GM18507 (cell line): ENCODE data around the gene LRIT2.
"Not testable (repeated sequence)": the region's sequence is repeated elsewhere in the genome, so short reads cannot be mapped to it uniquely, and the experiment has no call there.

ENCODE experiments used
- DNase-seq: peaks from one replicate; pipeline ENCODE4 v3.0.0; 2011; ENCODE audit warnings: low read depth; ENCODE audit not compliant: insufficient read length; ENCODE audit errors: extremely low spot score
- FAIRE-seq: peaks from 2 replicates; lab custom pipeline; 2011; peaks lifted over from hg19 to GRCh38; lab: Jason Lieb, UNC

Gene LRIT2

DNA sequence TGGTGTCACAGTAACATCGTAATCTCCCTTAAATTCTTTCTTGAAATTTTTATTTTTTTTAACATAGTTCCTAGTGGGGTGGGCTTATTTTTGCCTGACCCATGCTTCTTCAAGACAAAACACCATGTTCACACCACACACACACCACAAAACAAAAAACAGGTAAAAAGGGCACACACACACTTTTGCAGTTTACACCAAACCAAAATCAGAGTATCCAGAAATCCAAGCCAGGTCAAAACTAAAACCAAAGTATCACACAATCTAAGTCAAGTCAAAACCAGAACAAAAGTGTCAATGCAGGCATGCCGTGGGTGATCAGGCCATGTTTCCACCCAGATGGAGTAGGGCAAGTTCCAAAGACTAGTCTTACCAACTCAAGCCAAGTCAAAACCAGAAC, 54.1 kb downstream of the LRIT2 start:
- not testable (repeated sequence) for DNase-seq, FAIRE-seq
